ENCODE results near the gene CNTN4.
"Not testable (repeated sequence)": the region's sequence is repeated elsewhere in the genome, so short reads cannot be mapped to it uniquely, and the experiment has no call there.

CNTN4 gene

GRCh38 chr3:2713923-2714322 lies 615.3 kb downstream of the CNTN4 start:
- DNase-seq: no peak

DNA sequence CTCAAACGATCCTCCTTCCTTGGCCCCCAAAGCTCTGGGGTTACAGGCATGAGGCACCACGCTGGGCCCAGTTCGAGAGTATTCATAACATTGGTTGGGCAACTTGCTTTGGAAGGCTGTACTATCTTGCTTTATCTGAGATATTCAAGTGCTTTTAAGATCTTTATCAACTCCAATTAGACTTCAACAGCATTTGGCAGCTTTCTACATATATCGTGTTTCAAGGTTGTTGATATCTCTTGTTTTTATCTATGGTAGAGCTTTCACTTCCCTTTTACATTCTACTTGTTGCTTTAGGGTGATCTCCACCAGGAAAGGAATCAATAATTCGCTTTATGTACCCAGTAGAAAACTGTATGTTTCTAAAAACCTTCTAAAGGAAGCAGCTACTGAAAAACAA lies 616.2 kb downstream of the CNTN4 start:
- DNase-seq: no peak

DNA sequence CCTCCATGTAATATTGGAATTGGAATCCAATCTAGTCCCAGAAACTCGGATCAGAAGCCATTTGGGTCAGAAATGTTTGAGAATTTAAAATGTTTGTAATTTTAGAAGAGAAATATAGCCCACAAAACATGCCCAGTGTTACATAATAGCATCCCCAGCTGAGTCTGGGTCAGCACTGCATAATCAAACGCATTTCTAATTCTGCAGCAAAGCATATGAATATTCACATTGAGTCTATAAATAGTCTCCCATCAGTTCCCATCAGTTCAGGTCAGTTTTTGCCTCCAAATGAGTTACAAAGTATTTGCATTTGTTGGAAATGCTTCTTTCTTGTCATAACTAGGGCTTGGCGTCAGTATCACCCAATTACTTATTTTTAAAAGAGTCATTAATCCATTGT lies 628.4 kb downstream of the CNTN4 start:
- DNase-seq: no peak

DNA sequence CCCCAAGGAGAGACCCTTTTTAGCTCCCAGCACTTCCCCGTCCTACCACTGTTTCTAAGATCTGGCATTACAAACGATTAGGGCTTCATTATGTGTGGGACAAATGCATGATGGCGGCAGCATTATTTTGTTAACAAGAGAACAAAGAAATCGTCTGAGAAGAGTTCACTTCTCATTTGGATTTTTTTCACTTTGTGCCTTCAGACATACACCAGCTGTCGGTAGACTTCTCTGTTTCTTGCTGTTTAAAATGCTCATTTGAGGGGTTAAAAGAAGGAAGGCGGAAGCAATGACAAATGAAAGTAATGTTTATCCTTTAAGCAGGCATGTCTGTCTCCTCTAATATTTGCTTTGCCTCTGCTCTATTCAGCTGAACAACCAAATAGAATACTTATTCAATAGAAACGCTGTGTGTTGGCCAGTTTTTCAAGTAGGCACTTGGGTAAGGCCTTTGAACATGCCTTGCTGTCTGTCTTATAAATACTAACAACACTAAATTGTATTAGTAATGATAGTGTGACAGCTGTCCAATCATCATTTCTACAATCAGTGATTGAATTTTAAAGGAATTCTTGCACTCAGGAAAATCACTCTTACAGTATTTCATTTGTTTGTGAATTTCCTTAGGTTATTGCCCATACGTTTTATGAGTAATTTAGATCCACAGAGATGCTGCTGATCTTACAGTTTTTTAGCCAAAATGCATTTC lies 629.1 kb downstream of the CNTN4 start:
- DNase-seq: no peak

DNA sequence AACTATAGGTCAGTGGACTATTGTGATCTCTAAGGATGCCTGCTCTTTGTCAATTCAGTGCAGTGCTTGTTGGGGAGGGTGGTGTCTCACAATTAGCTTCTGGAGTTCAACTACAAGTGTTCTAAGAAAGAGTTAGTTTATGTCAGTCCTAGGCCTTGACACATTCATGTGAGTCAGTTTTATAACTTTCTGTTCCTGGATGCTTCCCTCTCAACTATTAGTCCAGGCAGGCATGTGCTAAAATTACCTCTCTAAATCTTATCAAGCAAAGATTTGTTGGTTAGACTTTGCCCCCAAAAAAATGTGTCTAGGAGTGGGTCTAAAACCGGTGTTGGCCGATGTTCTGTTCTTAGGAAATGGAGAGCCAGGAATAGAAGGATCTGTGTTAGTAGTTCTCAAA lies 633.2 kb downstream of the CNTN4 start:
- DNase-seq: no peak

DNA sequence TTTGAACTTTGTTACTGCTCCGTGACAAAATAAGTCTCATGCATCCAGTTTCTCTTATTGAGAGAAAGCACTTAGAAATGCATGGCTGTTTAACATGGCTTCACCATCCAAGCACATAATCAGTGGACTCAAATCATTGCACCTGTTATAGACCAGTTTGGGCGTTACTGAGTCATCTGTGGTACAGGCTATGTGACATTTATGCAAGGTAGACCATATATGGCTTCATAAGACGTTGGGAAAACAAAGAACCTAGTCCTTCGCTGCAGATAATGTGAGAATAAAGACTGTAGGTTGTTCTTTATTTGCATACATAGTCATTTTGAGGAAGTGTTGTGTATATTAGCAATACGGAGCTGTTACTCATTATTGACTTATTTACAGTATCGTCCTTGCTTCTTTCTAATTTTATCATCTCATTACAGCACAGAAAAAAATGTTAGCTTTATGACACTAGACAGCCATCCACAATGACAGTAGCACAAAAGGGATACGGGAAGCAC lies 636.8 kb downstream of the CNTN4 start:
- no peak for DNase-seq

GRCh38 chr3:2741516-2741915 lies 642.9 kb downstream of the CNTN4 start:
- no peak for DNase-seq

DNA sequence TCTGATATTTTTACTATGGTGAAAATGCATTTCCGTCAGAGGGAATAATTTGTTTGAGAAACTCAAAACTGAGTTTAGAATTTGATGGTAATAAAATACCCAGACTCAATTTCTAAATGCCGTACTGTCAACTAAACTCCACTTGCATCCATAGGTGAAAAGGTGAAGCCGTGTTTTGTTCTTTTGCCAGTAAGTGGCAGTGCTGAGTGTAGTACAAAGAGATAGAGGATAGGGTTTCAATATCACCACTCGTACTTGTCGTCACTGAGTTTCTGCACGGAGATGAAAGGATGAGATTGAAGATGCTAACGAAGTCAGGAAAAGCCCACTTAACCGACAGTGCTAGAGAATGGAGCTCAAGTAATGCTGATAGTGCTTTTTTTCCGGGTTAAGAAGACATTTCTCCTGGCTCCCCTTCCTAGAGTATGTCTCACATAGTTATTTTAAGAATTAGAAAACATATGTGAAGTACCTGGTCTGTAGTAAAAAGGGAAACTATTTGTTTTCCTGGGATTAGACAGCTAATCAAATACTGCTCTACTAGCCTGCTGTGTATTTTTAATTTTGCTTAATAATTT lies 666.4 kb downstream of the CNTN4 start:
- DNase-seq: no peak

- DNase-seq: no peak
These were observed 671.8 kb downstream of the CNTN4 start for GRCh38 chr3:2770451-2770850.

GRCh38 chr3:2771193-2771592 lies 672.5 kb downstream of the CNTN4 start:
- no peak for DNase-seq

- DNase-seq: no peak
These were observed 673.1 kb downstream of the CNTN4 start for GRCh38 chr3:2771741-2772140.

DNA sequence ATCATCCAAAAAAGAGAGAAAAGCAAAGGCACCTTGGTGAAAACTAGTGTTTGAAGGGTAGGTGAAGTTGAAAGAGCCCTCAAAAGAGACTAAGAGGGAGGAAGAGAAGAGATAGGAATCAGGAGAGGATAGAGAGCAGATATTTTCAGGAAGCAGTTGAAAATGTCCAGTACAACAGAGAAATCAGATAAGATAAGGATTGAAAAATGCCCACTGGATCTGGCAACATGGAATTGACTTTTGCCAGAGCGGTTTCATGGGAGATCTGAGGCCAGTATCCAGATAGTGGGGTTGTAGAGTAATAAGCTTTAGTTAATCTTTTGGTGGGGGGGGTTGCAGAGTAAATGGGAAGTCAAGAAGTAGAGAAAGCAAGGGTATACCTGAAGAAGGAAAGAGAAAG lies 674.1 kb downstream of the CNTN4 start:
- DNase-seq: no peak

DNA sequence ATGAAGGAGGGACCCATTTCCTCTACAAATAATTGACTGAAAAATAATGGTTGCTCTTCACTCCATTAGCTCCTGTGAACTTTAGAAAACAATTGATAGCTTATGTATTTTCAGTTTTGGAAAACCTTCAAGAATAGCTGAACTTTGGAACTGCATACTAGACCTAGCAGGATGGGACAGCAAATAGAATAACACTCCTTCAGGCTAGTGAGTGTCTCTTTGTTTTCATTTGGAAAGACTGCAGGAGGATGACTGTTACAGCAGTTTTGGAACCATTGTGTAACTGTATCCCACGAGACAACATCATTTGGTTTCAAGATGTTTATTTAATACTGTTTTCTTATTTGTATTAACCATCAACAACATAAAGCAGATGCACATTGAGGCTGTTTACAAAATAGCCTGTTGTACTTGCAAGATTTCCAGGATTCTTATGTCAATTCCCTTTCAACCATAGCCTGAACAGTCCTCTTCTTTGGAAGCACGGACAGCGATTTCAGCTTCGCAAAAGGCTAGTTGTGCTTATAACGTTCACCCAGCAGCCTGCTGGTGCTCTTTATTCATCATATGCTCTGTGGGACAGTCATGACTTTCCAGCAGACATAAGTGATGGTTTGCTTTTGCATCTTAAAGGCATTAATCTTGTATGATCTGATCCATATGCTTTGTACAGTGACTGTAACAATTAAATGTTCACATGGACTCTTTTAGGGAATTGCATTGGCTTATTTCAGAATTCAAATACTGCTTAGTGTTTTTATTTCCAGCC lies 676.0 kb downstream of the CNTN4 start:
- DNase-seq: no peak

- no peak for DNase-seq
These were observed 684.6 kb downstream of the CNTN4 start for GRCh38 chr3:2783261-2783660.

GRCh38 chr3:2784627-2785026 lies 686.0 kb downstream of the CNTN4 start:
- DNase-seq: no peak

- DNase-seq: no peak
These were observed 691.7 kb downstream of the CNTN4 start for GRCh38 chr3:2790266-2790815.

- no peak for DNase-seq
These were observed 693.8 kb downstream of the CNTN4 start for GRCh38 chr3:2792432-2792831.

DNA sequence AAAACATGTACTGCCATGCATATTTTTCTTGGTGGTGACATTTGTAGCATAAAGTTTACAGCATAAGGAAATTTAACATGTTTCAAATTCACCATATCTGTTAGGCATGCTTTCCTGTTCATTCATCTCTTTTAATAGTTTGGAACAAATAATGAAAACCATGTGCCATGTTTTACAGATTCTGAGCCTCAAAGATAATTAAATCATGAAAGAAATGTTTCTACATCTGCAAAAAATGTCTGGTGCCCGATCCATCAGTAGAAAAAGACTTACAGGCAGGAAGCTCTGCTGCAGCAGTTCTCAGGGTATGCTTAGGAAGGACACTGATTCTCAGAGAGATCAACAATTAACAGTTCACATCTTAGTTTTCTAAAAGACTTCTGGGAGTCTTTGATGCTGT lies 695.3 kb downstream of the CNTN4 start:
- DNase-seq: no peak

DNA sequence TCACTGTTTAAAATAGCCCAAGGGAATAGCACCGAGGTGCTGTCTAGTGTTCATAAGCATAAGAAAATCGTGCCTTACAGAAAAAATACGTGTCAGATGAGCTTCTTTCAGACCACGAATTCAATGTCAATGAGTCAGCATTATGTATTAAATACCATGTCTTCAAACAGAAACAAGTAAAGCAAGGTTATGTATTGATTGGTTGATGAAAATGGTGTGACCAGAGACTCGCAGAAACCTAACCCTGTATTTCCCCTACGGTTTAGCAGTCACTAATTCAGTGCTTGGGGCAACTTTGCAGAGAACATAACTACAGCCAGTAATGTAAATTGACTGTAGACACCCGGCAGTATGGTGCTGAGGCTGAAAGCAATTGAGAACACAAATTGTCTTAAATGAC lies 703.8 kb downstream of the CNTN4 start:
- DNase-seq: no peak

- DNase-seq: no peak
These were observed 708.8 kb downstream of the CNTN4 start for GRCh38 chr3:2807514-2807913.

DNA sequence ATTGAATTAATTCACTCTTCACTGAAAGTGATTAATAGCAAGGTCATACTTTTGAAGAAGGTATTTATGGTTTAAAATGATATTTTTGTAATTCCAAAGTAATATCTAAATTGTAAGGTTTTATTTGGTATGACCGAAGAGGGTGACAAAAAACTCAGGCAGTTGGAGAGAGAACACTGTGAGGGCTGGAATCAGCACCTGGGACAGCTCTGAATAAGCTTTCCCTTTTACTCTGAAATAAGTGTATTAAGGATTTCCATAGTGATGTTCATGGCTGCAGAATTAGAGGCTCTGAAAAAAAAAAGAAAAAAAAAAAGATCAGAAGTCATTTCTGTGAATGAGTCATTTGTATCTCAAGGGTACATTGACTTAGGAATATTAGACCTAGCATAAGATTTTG lies 712.1 kb downstream of the CNTN4 start:
- no peak for DNase-seq

GRCh38 chr3:2819571-2819970 lies 720.9 kb downstream of the CNTN4 start:
- no peak for DNase-seq

GRCh38 chr3:2820982-2821381 lies 722.3 kb downstream of the CNTN4 start:
- DNase-seq: not testable (repeated sequence)

GRCh38 chr3:2822611-2823010 lies 723.9 kb downstream of the CNTN4 start:
- no peak for DNase-seq

Data from inflammatory macrophage treated with lipopolysaccharide for 1 hour (primary cell).